ENCODE data around the gene PCLO. TPM values are rescaled to one million over a fixed set of nuclear protein-coding genes. Genes with fewer than 3 reads are reported as not detected.
"Not testable (repeated sequence)": the region's sequence is repeated elsewhere in the genome, so short reads cannot be mapped to it uniquely, and the experiment has no call there.

Gene PCLO
- total RNA-seq, 3 donors from 2014 or later = 5.5 to 16.5 (median 7.1) TPM

DNA sequence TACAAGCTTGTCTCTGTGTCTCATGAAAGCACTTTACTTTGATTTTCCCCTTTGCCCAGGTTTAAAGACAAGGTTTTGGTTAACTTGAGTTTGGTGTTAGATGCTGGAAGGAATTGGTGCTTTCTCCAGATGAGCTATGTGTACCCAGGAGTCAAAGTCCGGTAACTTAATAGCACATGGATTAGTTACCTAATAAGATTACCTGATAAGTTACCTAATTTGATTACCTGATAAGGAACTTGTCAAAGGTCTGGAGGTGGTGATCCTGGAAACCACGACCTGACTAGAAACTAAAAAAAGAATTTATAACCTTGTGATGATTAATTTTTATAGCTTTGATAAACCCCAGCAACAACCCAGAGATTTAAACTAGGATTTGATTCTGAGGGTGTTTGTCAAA lies 449.2 kb downstream of the PCLO start:
- no peaks in the 10 kb centered on the region for H3K36me3 ChIP-seq (ENCODE audit: low read depth)
- DNase-seq (no peak), ATAC-seq (no peak)
- H3K4me1 ChIP-seq (ENCODE audit: low read depth) = no peaks in the 10 kb centered on the region
- H3K9me3 ChIP-seq = no peaks in the 10 kb centered on the region
- no peak overlapping the region for H3K4me3 ChIP-seq
- intact Hi-C loops (cut with DNase I, micrococcal nuclease) = no loop called here
- TF ChIP-seq, protein P1, sequence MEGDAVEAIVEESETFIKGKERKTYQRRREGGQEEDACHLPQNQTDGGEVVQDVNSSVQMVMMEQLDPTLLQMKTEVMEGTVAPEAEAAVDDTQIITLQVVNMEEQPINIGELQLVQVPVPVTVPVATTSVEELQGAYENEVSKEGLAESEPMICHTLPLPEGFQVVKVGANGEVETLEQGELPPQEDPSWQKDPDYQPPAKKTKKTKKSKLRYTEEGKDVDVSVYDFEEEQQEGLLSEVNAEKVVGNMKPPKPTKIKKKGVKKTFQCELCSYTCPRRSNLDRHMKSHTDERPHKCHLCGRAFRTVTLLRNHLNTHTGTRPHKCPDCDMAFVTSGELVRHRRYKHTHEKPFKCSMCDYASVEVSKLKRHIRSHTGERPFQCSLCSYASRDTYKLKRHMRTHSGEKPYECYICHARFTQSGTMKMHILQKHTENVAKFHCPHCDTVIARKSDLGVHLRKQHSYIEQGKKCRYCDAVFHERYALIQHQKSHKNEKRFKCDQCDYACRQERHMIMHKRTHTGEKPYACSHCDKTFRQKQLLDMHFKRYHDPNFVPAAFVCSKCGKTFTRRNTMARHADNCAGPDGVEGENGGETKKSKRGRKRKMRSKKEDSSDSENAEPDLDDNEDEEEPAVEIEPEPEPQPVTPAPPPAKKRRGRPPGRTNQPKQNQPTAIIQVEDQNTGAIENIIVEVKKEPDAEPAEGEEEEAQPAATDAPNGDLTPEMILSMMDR (IDR thresholded peaks at IDR 0.05) = no peak

DNA sequence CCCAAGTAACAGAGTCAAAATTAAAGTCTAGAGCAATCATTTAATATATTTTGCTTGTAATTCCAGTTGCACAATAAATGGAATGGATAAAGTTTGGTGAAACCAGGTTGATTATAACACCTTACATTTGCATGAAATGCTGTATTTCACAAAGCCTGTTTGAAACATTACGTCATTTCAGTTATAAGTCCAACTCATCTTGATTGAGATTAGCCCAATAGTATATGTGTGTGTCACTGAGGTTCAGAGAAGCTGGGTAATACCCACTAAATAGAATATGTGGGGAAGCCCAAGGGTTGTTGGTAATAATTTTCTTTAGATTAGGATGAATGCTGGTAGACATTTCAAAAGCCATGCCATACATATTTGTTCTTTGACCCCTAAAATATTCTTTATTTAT lies 456.3 kb downstream of the PCLO start:
- not testable (repeated sequence) for ATAC-seq; H3K36me3 ChIP-seq (ENCODE audit: low read depth); DNase-seq

DNA sequence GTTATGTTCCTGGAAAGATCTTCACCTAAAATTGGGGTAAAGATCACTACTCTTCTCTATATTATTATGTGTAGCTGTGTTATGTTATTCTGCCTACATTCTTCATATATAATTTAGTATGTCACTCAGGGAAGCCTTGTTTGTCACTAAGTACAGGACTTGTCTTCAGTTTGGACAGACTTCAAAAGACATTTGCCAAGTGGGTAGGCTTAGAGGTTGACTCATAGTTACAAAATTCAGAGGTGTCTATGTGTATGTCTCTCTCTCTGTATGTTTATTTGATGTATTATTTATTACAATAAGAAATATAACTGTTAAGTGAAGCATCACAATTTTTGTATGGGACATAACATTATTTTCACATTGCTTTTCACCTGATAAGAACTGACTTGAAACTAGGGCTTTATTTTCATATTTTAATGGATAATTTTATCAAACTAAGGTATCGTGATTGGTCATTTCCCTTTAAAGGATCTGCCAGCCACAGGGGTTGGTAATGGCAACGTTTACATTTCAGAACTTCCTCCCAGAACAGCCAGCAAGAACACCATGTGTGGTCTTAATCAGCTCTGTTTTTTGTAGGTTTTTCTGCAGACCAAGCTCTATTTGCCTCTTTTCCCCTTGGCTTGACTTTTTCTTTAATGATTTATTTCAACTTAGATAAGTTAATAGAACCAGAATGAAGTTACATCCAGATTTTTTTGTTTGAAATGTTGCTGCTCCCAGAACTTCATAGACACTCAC lies 457.0 kb downstream of the PCLO start:
- TF ChIP-seq, protein P1 (IDR thresholded peaks at IDR 0.05) = no peak
- intact Hi-C loops (cut with DNase I, micrococcal nuclease) = no loop called here
- Histone ChIP-seq H3K4me3 (no peak overlapping the region), H3K9me3 (no peaks in the 10 kb centered on the region), H3K4me1 (ENCODE audit: low read depth) (no peaks in the 10 kb centered on the region), H3K36me3 (ENCODE audit: low read depth) (no peaks in the 10 kb centered on the region)
- no peak for ATAC-seq
- no peak for DNase-seq

More for the DNA sequence above, 456.3 kb downstream of the PCLO start:
- H3K4me1 ChIP-seq (ENCODE audit: low read depth); H3K9me3 ChIP-seq; intact Hi-C loops (cut with DNase I, micrococcal nuclease); H3K4me3 ChIP-seq: not testable (repeated sequence)

DNA sequence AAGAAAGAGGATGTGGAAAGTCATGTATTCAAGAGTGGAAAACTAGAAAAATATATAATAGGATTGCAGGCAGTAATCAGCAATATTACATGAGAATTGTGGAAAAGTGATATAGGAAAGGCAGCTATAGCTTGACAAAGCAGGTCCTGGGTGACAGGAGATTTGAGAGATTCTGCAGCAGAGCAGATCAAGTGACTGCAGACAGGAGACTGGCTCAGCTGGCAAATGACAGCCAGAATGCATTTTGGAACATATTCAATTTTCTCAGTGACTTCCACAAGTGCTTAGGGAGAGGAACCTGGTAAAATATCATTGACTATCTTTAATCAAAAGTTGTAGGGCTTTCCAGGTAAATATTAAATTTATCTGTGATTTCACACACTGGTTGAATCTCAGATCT lies 458.6 kb downstream of the PCLO start:
- H3K9me3 ChIP-seq = no peaks in the 10 kb centered on the region
- TF ChIP-seq, protein P1 (IDR thresholded peaks at IDR 0.05) = no peak
- no peak for DNase-seq
- no peaks in the 10 kb centered on the region for H3K36me3 ChIP-seq (ENCODE audit: low read depth)
- H3K4me3 ChIP-seq = no peak overlapping the region
- peaks cover 5% of the 10 kb centered on the region for H3K4me1 ChIP-seq (ENCODE audit: low read depth)
- no peak for ATAC-seq
- intact Hi-C loops (cut with DNase I, micrococcal nuclease) = no loop called here
